B cell (primary cell): ENCODE data around the gene ZNF516. TPM values are rescaled to one million over a fixed set of nuclear protein-coding genes. Genes with fewer than 3 reads are reported as not detected.

ENCODE experiments used
- ATAC-seq: fragments of 200-7000 bp; cut with Tn5 transposase; one replicate; pipeline ENCODE4 v1.10.0; 2021; ENCODE audit warnings: low read depth, mild to moderate bottlenecking, moderate number of reproducible peaks, moderate library complexity
- CTCF ChIA-PET: fragments of 350-600 bp; sonication (Branson Sonifier 250); formaldehyde crosslinking; loops from one replicate; lab custom pipeline; 2021; ENCODE audit warnings: antibody characterized with exemption, inconsistent platforms; lab: Charles Lee
- POLR2A ChIA-PET: fragments of 350-600 bp; sonication (Branson Sonifier 250); formaldehyde crosslinking; loops from one replicate; lab custom pipeline; 2021; ENCODE audit warnings: antibody characterized with exemption; lab: Charles Lee
- DNase-seq: peaks from one replicate; pipeline ENCODE4 v3.0.0; 2013
- H2AFZ ChIP-seq: 2 replicates; pipeline ENCODE4 v1.6.1; 2012; ENCODE audit warnings: mild to moderate bottlenecking, low read depth, low read length; ENCODE audit not compliant: insufficient read depth, poor library complexity, severe bottlenecking
- H3K27ac ChIP-seq, 2 donors: 1 replicate in 1 of 2; 2 replicates in 1 of 2; pipeline ENCODE4 v1.5.1; 2012 to 2013; ENCODE audit warnings: low read length in 2 of 2, mild to moderate bottlenecking in 2 of 2, moderate library complexity in 1 of 2
- H3K27me3 ChIP-seq, 4 experiments: fragments of 200-600 bp in 1 of 4; sonication (generic) in 1 of 4; replicated peaks in 1 of 4; 1 replicate in 2 of 4; 2 replicates in 2 of 4; pipeline versions ENCODE4 v1.6.1 to v1.7.0; 2013 to 2016; ENCODE audit warnings: low read length in 3 of 4, mild to moderate bottlenecking in 2 of 4, mixed read lengths in 1 of 4, moderate library complexity in 1 of 4; ENCODE audit not compliant: insufficient read depth in 4 of 4, control insufficient read depth in 3 of 4; ENCODE audit errors: control extremely low read depth in 1 of 4
- H3K36me3 ChIP-seq, 2 experiments: replicated peaks in 1 of 2; 1 replicate in 1 of 2; 2 replicates in 1 of 2; pipeline versions ENCODE4 v1.6.1 to v1.7.1; 2013; ENCODE audit warnings: low read length in 1 of 2; ENCODE audit not compliant: insufficient read depth in 2 of 2, control insufficient read depth in 1 of 2; ENCODE audit errors: control extremely low read depth in 1 of 2, extremely low read depth in 1 of 2
- H3K4me1 ChIP-seq, 2 donors: fragments of 200-600 bp in 1 of 2; sonication (generic) in 1 of 2; 1 replicate in 1 of 2; 2 replicates in 1 of 2; pipeline versions ENCODE4 v1.5.1 to v1.6.1; 2013 to 2017; ENCODE audit warnings: low read length in 2 of 2; ENCODE audit not compliant: control insufficient read depth in 2 of 2, insufficient read depth in 2 of 2
- H3K4me2 ChIP-seq: replicated peaks from 2 replicates; pipeline ENCODE3; 2012; ENCODE audit warnings: mild to moderate bottlenecking, low read depth, low read length; ENCODE audit not compliant: poor library complexity, severe bottlenecking
- H3K4me3 ChIP-seq, 5 experiments: fragments of 200-600 bp in 1 of 5; sonication (generic) in 1 of 5; 1 replicate in 3 of 5; 2 replicates in 2 of 5; pipeline versions ENCODE4 v1.5.1 to v1.7.0; 2011 to 2016; ENCODE audit warnings: low read length in 4 of 5, mild to moderate bottlenecking in 4 of 5, low read depth in 2 of 5, control low read depth in 1 of 5, moderate library complexity in 1 of 5; ENCODE audit not compliant: insufficient read depth in 1 of 5; ENCODE audit errors: control extremely low read depth in 1 of 5, extremely low read depth in 1 of 5
- H3K79me2 ChIP-seq: fragments of 200-600 bp; sonication (generic); one replicate; pipeline ENCODE4 v1.6.0; 2016; ENCODE audit warnings: low read length; ENCODE audit not compliant: control insufficient read depth, insufficient read depth
- H3K9ac ChIP-seq: fragments of 200-600 bp; sonication (generic); 2 replicates; pipeline ENCODE4 v1.6.1; 2017; ENCODE audit warnings: mild to moderate bottlenecking, low read length, moderate library complexity
- H3K9me3 ChIP-seq, 3 donors: one replicate each; pipeline versions ENCODE4 v1.6.1 to v1.7.1; 2013; ENCODE audit warnings: low read length in 2 of 3; ENCODE audit not compliant: control insufficient read depth in 2 of 3, insufficient read depth in 1 of 3; ENCODE audit errors: control extremely low read depth in 1 of 3
- H4K20me1 ChIP-seq: 2 replicates; pipeline ENCODE4 v1.6.0; 2012; ENCODE audit warnings: mild to moderate bottlenecking, low read length; ENCODE audit not compliant: insufficient read depth, control insufficient read depth, poor library complexity, severe bottlenecking
- H3K27ac Mint-ChIP-seq: one replicate; pipeline ENCODE4 v1.8.0; 2021; ENCODE audit warnings: mixed read lengths
- H3K27me3 Mint-ChIP-seq: one replicate; pipeline ENCODE4 v1.8.0; 2021; ENCODE audit warnings: mixed read lengths
- H3K4me1 Mint-ChIP-seq: one replicate; pipeline ENCODE4 v1.8.0; 2021; ENCODE audit warnings: mixed read lengths
- H3K4me3 Mint-ChIP-seq: one replicate; pipeline ENCODE4 v1.8.0; 2021; ENCODE audit warnings: mixed read lengths
- H3K9me3 Mint-ChIP-seq: one replicate; pipeline ENCODE4 v1.8.0; 2022; ENCODE audit warnings: mixed read lengths; ENCODE audit not compliant: insufficient read depth
- CTCF ChIP-seq: fragments of 200-600 bp; IDR thresholded peaks from one replicate; pipeline ENCODE4 v1.8.0; 2022; ENCODE audit warnings: antibody characterized with exemption, mild to moderate bottlenecking
- EZH2 ChIP-seq: IDR thresholded peaks from 2 replicates; pipeline ENCODE4 v1.6.1; 2012; ENCODE audit warnings: borderline replicate concordance, low read depth, mild to moderate bottlenecking, moderate library complexity, low read length; ENCODE audit not compliant: insufficient read depth, poor library complexity, severe bottlenecking
- WGBS: methylation state at CpG from one replicate; pipeline ENCODE4 v1.1.5; 2013; ENCODE audit warnings: missing lambda C conversion rate; ENCODE audit not compliant: insufficient coverage; 5-methylcytosine and 5-hydroxymethylcytosine counted together
- intact Hi-C: fragments of 100-400 bp; cut with micrococcal nuclease; formaldehyde crosslinking; loops from one replicate; pipeline ENCODE4 v1.10.0; 2022
- polyA plus RNA-seq: library from polyadenylated mRNA; depleted of rRNA; stranded (reverse); fragments of >200 nt; gene quantifications from 2 replicates; pipeline ENCODE4 v1.2.3, GENCODE V29; 2012
- total RNA-seq, 2 donors: library from RNA; stranded (reverse); fragments of 120-200 nt in 1 of 2; gene quantifications; 1 replicate in 1 of 2; 2 replicates in 1 of 2; pipeline versions ENCODE4 v1.2.3 to v1.2.4, GENCODE V29; 2013 to 2022

ZNF516 gene
- total and polyA plus RNA-seq, 2 donors (not counting 1 experiment from before 2014, with no cell fraction given), result 6.7 to 27.1 TPM

DNA sequence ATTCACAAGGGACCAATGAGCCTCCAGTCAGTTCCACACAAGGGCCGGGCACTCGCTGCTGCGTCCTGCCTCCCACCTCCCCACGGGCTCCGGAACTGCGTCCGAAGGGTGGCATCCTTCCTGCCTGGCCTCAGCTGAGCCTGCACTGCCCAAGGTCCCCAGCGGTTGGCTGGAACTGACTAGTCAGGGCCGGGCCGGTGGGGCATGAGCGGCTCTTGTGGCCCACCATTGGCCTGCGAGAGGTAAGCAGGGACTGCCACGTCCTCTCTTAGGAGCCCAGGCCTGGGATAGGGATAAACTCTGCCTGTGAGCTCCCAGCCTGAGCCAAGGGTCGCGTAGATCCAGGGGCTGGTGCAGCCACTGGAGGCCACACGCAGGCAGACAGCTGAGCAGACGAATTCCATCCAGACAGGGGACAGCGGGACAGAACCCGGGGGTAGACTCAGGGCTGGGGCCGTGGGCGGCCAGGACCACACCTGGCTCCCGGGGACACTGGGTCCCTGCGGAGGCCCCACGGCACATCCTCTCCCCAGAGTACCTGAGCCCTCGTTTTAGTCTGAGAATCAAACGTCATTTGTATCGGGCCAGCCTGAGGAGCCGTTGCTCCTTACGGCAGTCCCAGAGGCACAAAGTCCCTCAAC is 148.4 kb downstream of the ZNF516 start:
- no peaks in the 10 kb centered on the region for H3K9me3 Mint-ChIP-seq
- peaks cover 6% of the 10 kb centered on the region in 2 donors for H3K4me1 ChIP-seq
- H4K20me1 ChIP-seq, result no peaks in the 10 kb centered on the region
- WGBS, result 91% methylated on average over 29 of the region's 29 CpGs
- intact Hi-C loops, result no loop called here
- H2AFZ ChIP-seq, result no peak overlapping the region
- H3K4me3 Mint-ChIP-seq, result no peak overlapping the region
- no peak for ATAC-seq
- H3K4me3 ChIP-seq, result no peak overlapping the region
- no peak for DNase-seq
- H3K4me1 Mint-ChIP-seq, result peaks cover 4% of the 10 kb centered on the region
- H3K27me3 ChIP-seq, result no peaks in the 10 kb centered on the region
- CTCF ChIA-PET, result interaction anchor here (1.6 kb wide), 1 partner anchor 1723 kb away, joined by 4 read pairs; no protein-coding TSS in a partner anchor
- peaks cover 0 to 5% (median 0%) of the 10 kb centered on the region in 3 donors for H3K9me3 ChIP-seq
- H3K36me3 ChIP-seq, result no peaks in the 10 kb centered on the region
- no peaks in the 10 kb centered on the region for H3K27me3 Mint-ChIP-seq
- H3K4me2 ChIP-seq, result no peak overlapping the region
- no peak overlapping the region for H3K9ac ChIP-seq
- TF ChIP-seq EZH2 (no peak), CTCF (no peak)
- POLR2A ChIA-PET, result no interaction called here
- H3K79me2 ChIP-seq, result no peaks in the 10 kb centered on the region
- no peak overlapping the region for H3K27ac ChIP-seq
- no peak overlapping the region for H3K27ac Mint-ChIP-seq

DNA sequence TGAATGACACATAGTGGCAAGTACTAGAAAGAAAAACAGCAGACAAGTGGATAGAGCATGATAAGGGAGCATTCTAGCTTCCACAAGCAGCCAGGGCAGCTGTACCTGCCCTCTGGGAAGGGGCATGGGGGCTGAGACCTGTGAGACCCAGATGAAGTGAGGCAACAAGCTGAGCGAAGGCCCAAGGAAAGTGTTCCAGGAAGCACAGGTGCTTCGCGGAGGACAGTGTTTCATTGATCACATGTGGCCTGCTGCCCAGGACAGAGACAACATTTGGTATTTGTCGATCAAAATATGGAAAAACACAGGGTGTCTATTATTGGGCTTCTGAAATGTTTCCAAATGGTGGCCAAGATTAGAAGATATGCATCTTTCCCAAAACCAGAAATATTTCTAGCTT is 149.1 kb downstream of the ZNF516 start:
- Histone ChIP-seq H4K20me1 (no peaks in the 10 kb centered on the region), H3K4me2 (no peak overlapping the region), H3K4me3 (no peak overlapping the region), H3K4me1 (peaks cover 6% of the 10 kb centered on the region in 2 donors), H2AFZ (no peak overlapping the region), H3K36me3 (no peaks in the 10 kb centered on the region), H3K9me3 (peaks cover 0 to 5% (median 0%) of the 10 kb centered on the region in 3 donors), H3K27ac (no peak overlapping the region), H3K79me2 (no peaks in the 10 kb centered on the region), H3K9ac (no peak overlapping the region), H3K27me3 (no peaks in the 10 kb centered on the region)
- intact Hi-C loops, result no loop called here
- Mint-ChIP-seq H3K4me3 (no peak overlapping the region), H3K27me3 (no peaks in the 10 kb centered on the region), H3K4me1 (peaks cover 4% of the 10 kb centered on the region), H3K9me3 (no peaks in the 10 kb centered on the region), H3K27ac (no peak overlapping the region)
- DNase-seq (no peak), ATAC-seq (no peak)
- WGBS, result 97% methylated on average over 3 of the region's 4 CpGs
- TF ChIP-seq CTCF, result no peak
- TF ChIP-seq EZH2, result no peak
- CTCF ChIA-PET, result no interaction called here
- POLR2A ChIA-PET, result no interaction called here
